ENCODE data around the gene MRS2. TPM values are rescaled to one million over a fixed set of nuclear protein-coding genes. Genes with fewer than 3 reads are reported as not detected.

Gene MRS2
- total and polyA plus RNA-seq, 4 donors = 9.8 to 19.8 (median 12.3) TPM

- no peak for ATAC-seq (ENCODE audit: low FRiP score)
- intact Hi-C loops (cut with DNase I) = no loop called here
- Histone ChIP-seq H3K4me3 (ENCODE audit: low read length in 2 of 2) (no peak overlapping the region), H3K27ac (ENCODE audit: low read depth in 1 of 2, low read length in 2 of 2) (no peak overlapping the region), H3K27me3 (ENCODE audit: control insufficient read depth in 1 of 2, insufficient read depth in 2 of 2, low read length in 1 of 2) (no peaks in the 10 kb centered on the region), H3K4me1 (ENCODE audit: control insufficient read depth in 1 of 2, insufficient read depth in 2 of 2, low read length in 2 of 2) (no peaks in the 10 kb centered on the region), H3K36me3 (ENCODE audit: control insufficient read depth in 1 of 2, insufficient read depth in 2 of 2, low read length in 1 of 2) (peaks cover 2 to 3% of the 10 kb centered on the region in 2 donors), H3K9me3 (ENCODE audit: control insufficient read depth, low read length) (no peaks in the 10 kb centered on the region)
- 89 to 90% methylated on average over 9 of the region's 9 CpGs for WGBS, 2 donors
- no peak for DNase-seq
These were observed 46.2 kb downstream of the MRS2 start for GRCh38 chr6:24448828-24449525.

GRCh38 chr6:24451581-24452388, 49.0 kb downstream of the MRS2 start:
- DNase-seq (no peak), ATAC-seq (ENCODE audit: low FRiP score) (no peak)
- WGBS, 2 donors = 73 to 78% methylated on average over 13 of the region's 13 CpGs
- H3K27ac ChIP-seq (ENCODE audit: low read depth in 1 of 2, low read length in 2 of 2) = no peak overlapping the region
- intact Hi-C loops (cut with DNase I) = no loop called here
- H3K4me3 ChIP-seq (ENCODE audit: low read length in 2 of 2) = no peak overlapping the region
- no peaks in the 10 kb centered on the region for H3K4me1 ChIP-seq (ENCODE audit: control insufficient read depth in 1 of 2, insufficient read depth in 2 of 2, low read length in 2 of 2)
- no peaks in the 10 kb centered on the region for H3K9me3 ChIP-seq (ENCODE audit: control insufficient read depth, low read length)
- no peaks in the 10 kb centered on the region for H3K36me3 ChIP-seq (ENCODE audit: control insufficient read depth in 1 of 2, insufficient read depth in 2 of 2, low read length in 1 of 2)
- H3K27me3 ChIP-seq (ENCODE audit: control insufficient read depth in 1 of 2, insufficient read depth in 2 of 2, low read length in 1 of 2) = no peaks in the 10 kb centered on the region

- Histone ChIP-seq H3K4me1 (ENCODE audit: control insufficient read depth in 1 of 2, insufficient read depth in 2 of 2, low read length in 2 of 2) (no peaks in the 10 kb centered on the region), H3K27me3 (ENCODE audit: control insufficient read depth in 1 of 2, insufficient read depth in 2 of 2, low read length in 1 of 2) (no peaks in the 10 kb centered on the region), H3K4me3 (ENCODE audit: low read length in 2 of 2) (no peak overlapping the region), H3K9me3 (ENCODE audit: control insufficient read depth, low read length) (no peaks in the 10 kb centered on the region), H3K27ac (ENCODE audit: low read depth in 1 of 2, low read length in 2 of 2) (no peak overlapping the region), H3K36me3 (ENCODE audit: control insufficient read depth in 1 of 2, insufficient read depth in 2 of 2, low read length in 1 of 2) (no peaks in the 10 kb centered on the region)
- no peak for DNase-seq
- 94 to 95% methylated on average over 10 of the region's 10 CpGs for WGBS, 2 donors
- no peak for ATAC-seq (ENCODE audit: low FRiP score)
- intact Hi-C loops (cut with DNase I) = no loop called here
These were observed 51.2 kb downstream of the MRS2 start for GRCh38 chr6:24453921-24454320.

GRCh38 chr6:24454452-24454851, 51.7 kb downstream of the MRS2 start:
- DNase-seq = no peak
- Histone ChIP-seq H3K4me3 (ENCODE audit: low read length in 2 of 2) (no peak overlapping the region), H3K9me3 (ENCODE audit: control insufficient read depth, low read length) (no peaks in the 10 kb centered on the region), H3K4me1 (ENCODE audit: control insufficient read depth in 1 of 2, insufficient read depth in 2 of 2, low read length in 2 of 2) (no peaks in the 10 kb centered on the region), H3K27me3 (ENCODE audit: control insufficient read depth in 1 of 2, insufficient read depth in 2 of 2, low read length in 1 of 2) (no peaks in the 10 kb centered on the region), H3K27ac (ENCODE audit: low read depth in 1 of 2, low read length in 2 of 2) (no peak overlapping the region), H3K36me3 (ENCODE audit: control insufficient read depth in 1 of 2, insufficient read depth in 2 of 2, low read length in 1 of 2) (no peaks in the 10 kb centered on the region)
- 88 to 90% methylated on average over 5 of the region's 5 CpGs for WGBS, 2 donors
- ATAC-seq (ENCODE audit: low FRiP score) = no peak
- intact Hi-C loops (cut with DNase I) = no loop called here

- intact Hi-C loops (cut with DNase I) = no loop called here
- H3K36me3 ChIP-seq (ENCODE audit: control insufficient read depth in 1 of 2, insufficient read depth in 2 of 2, low read length in 1 of 2) = no peaks in the 10 kb centered on the region
- H3K9me3 ChIP-seq (ENCODE audit: control insufficient read depth, low read length) = no peaks in the 10 kb centered on the region
- no peaks in the 10 kb centered on the region for H3K27me3 ChIP-seq (ENCODE audit: control insufficient read depth in 1 of 2, insufficient read depth in 2 of 2, low read length in 1 of 2)
- no peaks in the 10 kb centered on the region for H3K4me1 ChIP-seq (ENCODE audit: control insufficient read depth in 1 of 2, insufficient read depth in 2 of 2, low read length in 2 of 2)
- ATAC-seq (ENCODE audit: low FRiP score) = no peak
- no peak overlapping the region for H3K27ac ChIP-seq (ENCODE audit: low read depth in 1 of 2, low read length in 2 of 2)
- DNase-seq = no peak
- WGBS, 2 donors = 83 to 91% methylated on average over 4 of the region's 4 CpGs
- no peak overlapping the region for H3K4me3 ChIP-seq (ENCODE audit: low read length in 2 of 2)
These were observed 52.3 kb downstream of the MRS2 start for GRCh38 chr6:24455061-24455460.

- no peaks in the 10 kb centered on the region for H3K4me1 ChIP-seq (ENCODE audit: control insufficient read depth in 1 of 2, insufficient read depth in 2 of 2, low read length in 2 of 2)
- 29 to 37% methylated on average over 4 of the region's 4 CpGs for WGBS, 2 donors
- no peak overlapping the region for H3K27ac ChIP-seq (ENCODE audit: low read depth in 1 of 2, low read length in 2 of 2)
- ATAC-seq (ENCODE audit: low FRiP score) = no peak
- H3K4me3 ChIP-seq (ENCODE audit: low read length in 2 of 2) = no peak overlapping the region
- no peaks in the 10 kb centered on the region for H3K9me3 ChIP-seq (ENCODE audit: control insufficient read depth, low read length)
- H3K36me3 ChIP-seq (ENCODE audit: control insufficient read depth in 1 of 2, insufficient read depth in 2 of 2, low read length in 1 of 2) = no peaks in the 10 kb centered on the region
- DNase-seq = no peak
- H3K27me3 ChIP-seq (ENCODE audit: control insufficient read depth in 1 of 2, insufficient read depth in 2 of 2, low read length in 1 of 2) = no peaks in the 10 kb centered on the region
- intact Hi-C loops (cut with DNase I) = no loop called here
These were observed 55.4 kb downstream of the MRS2 start for GRCh38 chr6:24458134-24458533.

- DNase-seq = no peak
- Histone ChIP-seq H3K4me3 (ENCODE audit: low read length in 2 of 2) (no peak overlapping the region), H3K36me3 (ENCODE audit: control insufficient read depth in 1 of 2, insufficient read depth in 2 of 2, low read length in 1 of 2) (no peaks in the 10 kb centered on the region), H3K9me3 (ENCODE audit: control insufficient read depth, low read length) (no peaks in the 10 kb centered on the region), H3K27ac (ENCODE audit: low read depth in 1 of 2, low read length in 2 of 2) (no peak overlapping the region), H3K27me3 (ENCODE audit: control insufficient read depth in 1 of 2, insufficient read depth in 2 of 2, low read length in 1 of 2) (no peaks in the 10 kb centered on the region), H3K4me1 (ENCODE audit: control insufficient read depth in 1 of 2, insufficient read depth in 2 of 2, low read length in 2 of 2) (no peaks in the 10 kb centered on the region)
- 94 to 98% methylated on average over 2 of the region's 2 CpGs for WGBS, 2 donors
- intact Hi-C loops (cut with DNase I) = no loop called here
- no peak for ATAC-seq (ENCODE audit: low FRiP score)
These were observed 56.2 kb downstream of the MRS2 start for GRCh38 chr6:24458941-24459340.

GRCh38 chr6:24460966-24461365, 58.2 kb downstream of the MRS2 start:
- H3K27me3 ChIP-seq (ENCODE audit: control insufficient read depth in 1 of 2, insufficient read depth in 2 of 2, low read length in 1 of 2) = no peaks in the 10 kb centered on the region
- no peaks in the 10 kb centered on the region for H3K36me3 ChIP-seq (ENCODE audit: control insufficient read depth in 1 of 2, insufficient read depth in 2 of 2, low read length in 1 of 2)
- WGBS, 2 donors = 84 to 85% methylated on average over 4 of the region's 4 CpGs
- H3K9me3 ChIP-seq (ENCODE audit: control insufficient read depth, low read length) = no peaks in the 10 kb centered on the region
- DNase-seq (no peak), ATAC-seq (ENCODE audit: low FRiP score) (no peak)
- H3K27ac ChIP-seq (ENCODE audit: low read depth in 1 of 2, low read length in 2 of 2) = no peak overlapping the region
- peaks cover 0 to 1% of the 10 kb centered on the region in 2 donors for H3K4me1 ChIP-seq (ENCODE audit: control insufficient read depth in 1 of 2, insufficient read depth in 2 of 2, low read length in 2 of 2)
- no peak overlapping the region for H3K4me3 ChIP-seq (ENCODE audit: low read length in 2 of 2)
- intact Hi-C loops (cut with DNase I) = no loop called here

All from aorta (tissue), 5 donors.